ENCODE results near the gene BAX. TPM values are rescaled to one million over a fixed set of nuclear protein-coding genes. Genes with fewer than 3 reads are reported as not detected.
A peak's percentile ranks its signal among the peaks of the same experiment; 100 is the strongest.

The BAX gene
- total and polyA plus RNA-seq, 2 of the 13 experiments (the other 11 are each of a cell fraction or from before 2014, with no cell fraction given) = 139 to 176 TPM

DNA sequence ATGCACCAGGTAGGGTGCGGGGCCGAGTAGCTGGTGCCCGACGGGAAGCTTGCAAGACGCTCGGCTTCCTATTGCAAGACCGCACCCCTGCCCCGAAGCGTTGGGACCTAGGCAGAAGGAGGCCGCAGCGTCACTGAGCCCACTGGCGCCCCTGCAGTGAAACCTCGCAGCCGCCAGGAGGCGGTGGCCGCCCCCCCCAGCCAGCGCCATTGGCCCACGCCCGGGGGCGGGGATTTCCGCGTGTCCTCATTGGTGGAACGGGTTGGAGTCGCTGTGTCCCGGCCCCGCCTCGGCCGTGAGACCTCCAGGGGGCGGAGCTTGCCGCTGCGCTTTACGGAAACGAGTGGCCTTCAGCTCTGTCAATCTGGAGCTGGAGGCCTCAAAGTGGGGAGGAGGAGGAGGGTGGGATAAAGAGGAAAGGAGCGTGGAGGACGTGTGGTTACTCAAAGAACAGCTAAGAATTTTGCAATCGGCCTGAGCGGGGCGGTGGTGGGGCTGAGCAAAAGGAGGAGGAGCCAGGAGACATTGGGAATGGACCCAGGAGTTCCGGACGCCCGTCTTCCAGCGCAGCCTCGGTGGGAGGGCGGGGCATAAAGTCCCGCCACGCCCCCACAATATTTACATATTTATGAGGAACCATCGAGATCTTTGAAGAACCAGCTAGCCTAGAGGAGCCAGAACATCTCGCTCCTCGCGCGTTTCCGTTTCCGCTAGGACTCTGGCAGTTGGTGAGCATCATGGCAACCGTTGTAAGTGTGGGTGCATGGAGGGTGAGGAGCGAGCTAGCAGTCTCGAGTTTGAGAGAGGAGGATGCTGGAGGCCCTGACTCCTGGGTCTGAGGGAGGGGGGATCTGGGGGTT, 38.7 kb downstream of the BAX start, which contains the start of the genes GYS1 and RUVBL2 (continued):
- 0 out of 2 replicates have a peak, but pooled peaks have one; percentile 9 for TF ChIP-seq ATF5 (CRISPR knock-in tag; IDR thresholded peaks at IDR 0.05; ENCODE audit: low read depth)
- TF ChIP-seq GPBP1L1 (CRISPR knock-in tag; IDR thresholded peaks at IDR 0.05) = no peak
- peak; percentile 38 for TF ChIP-seq ZNF781 (CRISPR knock-in tag; IDR thresholded peaks at IDR 0.05; ENCODE audit: borderline replicate concordance, not compliant biosample characterization)
- 0 out of 2 replicates have a peak, but pooled peaks have one; percentile 32 for TF ChIP-seq THRA (CRISPR knock-in tag; IDR thresholded peaks at IDR 0.05; ENCODE audit: borderline replicate concordance)
- no peak; the same call in 1 of the 2 replicates for TF ChIP-seq IRF2 (CRISPR knock-in tag; IDR thresholded peaks at IDR 0.05)
- TF ChIP-seq SOX5 (CRISPR knock-in tag; IDR thresholded peaks at IDR 0.05; ENCODE audit: borderline replicate concordance) = peak; percentile 40; the same call in 1 of the 2 replicates
- TF ChIP-seq E2F2 (CRISPR knock-in tag; IDR thresholded peaks at IDR 0.05; ENCODE audit: borderline replicate concordance) = 0 out of 2 replicates have a peak, but pooled peaks have one; percentile 15
- 0 out of 2 replicates have a peak, but pooled peaks have one; percentile 61 for TF ChIP-seq ZFP82 (CRISPR knock-in tag; IDR thresholded peaks at IDR 0.05; ENCODE audit: borderline replicate concordance)
- TF ChIP-seq CREM (IDR thresholded peaks at IDR 0.05) = peak; percentile 54
- no peak for TF ChIP-seq CREM (CRISPR knock-in tag; IDR thresholded peaks at IDR 0.05)
- TF ChIP-seq ZNF567 (CRISPR knock-in tag; IDR thresholded peaks at IDR 0.05; ENCODE audit: borderline replicate concordance) = 0 out of 2 replicates have a peak, but pooled peaks have one; percentile 55
- peak; percentile 66; the same call in 1 of the 2 replicates for TF ChIP-seq SP5 (CRISPR knock-in tag; IDR thresholded peaks at IDR 0.05; ENCODE audit: borderline replicate concordance, low read depth)
- TF ChIP-seq ARID4A (CRISPR knock-in tag; IDR thresholded peaks at IDR 0.05; ENCODE audit: borderline replicate concordance) = peak; percentile 82
- TF ChIP-seq, protein P1, sequence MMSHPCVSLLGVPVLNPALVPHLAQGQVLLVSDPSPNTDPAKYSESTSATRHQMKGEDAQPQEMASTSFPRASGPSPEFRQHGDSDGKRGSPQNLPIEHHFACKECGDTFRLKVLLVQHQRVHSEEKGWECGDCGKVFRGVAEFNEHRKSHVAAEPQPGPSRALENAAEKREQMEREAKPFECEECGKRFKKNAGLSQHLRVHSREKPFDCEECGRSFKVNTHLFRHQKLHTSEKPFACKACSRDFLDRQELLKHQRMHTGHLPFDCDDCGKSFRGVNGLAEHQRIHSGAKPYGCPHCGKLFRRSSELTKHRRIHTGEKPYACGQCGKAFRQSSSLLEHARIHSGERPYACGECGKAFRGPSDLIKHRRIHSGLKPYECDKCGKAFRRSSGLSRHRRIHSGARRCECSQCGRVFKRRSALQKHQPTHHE (CRISPR knock-in tag; IDR thresholded peaks at IDR 0.05; ENCODE audit: borderline replicate concordance) = peak; percentile 85
- TF ChIP-seq, protein P2, sequence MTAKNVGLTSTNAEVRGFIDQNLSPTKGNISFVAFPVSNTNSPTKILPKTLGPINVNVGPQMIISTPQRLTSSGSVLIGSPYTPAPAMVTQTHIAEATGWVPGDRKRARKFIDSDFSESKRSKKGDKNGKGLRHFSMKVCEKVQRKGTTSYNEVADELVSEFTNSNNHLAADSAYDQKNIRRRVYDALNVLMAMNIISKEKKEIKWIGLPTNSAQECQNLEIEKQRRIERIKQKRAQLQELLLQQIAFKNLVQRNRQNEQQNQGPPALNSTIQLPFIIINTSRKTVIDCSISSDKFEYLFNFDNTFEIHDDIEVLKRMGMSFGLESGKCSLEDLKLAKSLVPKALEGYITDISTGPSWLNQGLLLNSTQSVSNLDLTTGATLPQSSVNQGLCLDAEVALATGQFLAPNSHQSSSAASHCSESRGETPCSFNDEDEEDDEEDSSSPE (CRISPR knock-in tag; IDR thresholded peaks at IDR 0.05) = peak; percentile 58
